Measurements from ENCODE around the gene DHRS1.

Gene DHRS1

GRCh38 chr14:24280797-24281460 is 18.7 kb downstream of the DHRS1 start:
- no peak for DNase-seq

GRCh38 chr14:24279301-24280186 is 20.0 kb downstream of the DHRS1 start:
- DNase-seq = peak; percentile 70

- no peak for DNase-seq
These were observed 21.2 kb downstream of the DHRS1 start for GRCh38 chr14:24278424-24278823.

- DNase-seq = no peak
These were observed 21.8 kb downstream of the DHRS1 start for GRCh38 chr14:24277606-24278321.

- DNase-seq = no peak
These were observed 22.5 kb downstream of the DHRS1 start for GRCh38 chr14:24277071-24277470.

- peak; percentile 63 for DNase-seq
These were observed 25.5 kb downstream of the DHRS1 start for GRCh38 chr14:24274101-24274543.

GRCh38 chr14:24273422-24273998 is 26.1 kb downstream of the DHRS1 start:
- peak; percentile 7 for DNase-seq

GRCh38 chr14:24272467-24272866 is 27.1 kb downstream of the DHRS1 start:
- DNase-seq = no peak

GRCh38 chr14:24271834-24272263 is 27.7 kb downstream of the DHRS1 start:
- DNase-seq = no peak

- DNase-seq = peak; percentile 96
These were observed 28.3 kb downstream of the DHRS1 start, which contains the start of gene RABGGTA for GRCh38 chr14:24271134-24271833. RABGGTA (minus strand) TSS chr14:24271597; CDS start chr14:24271115, 482 bp downstream.

- DNase-seq = no peak
These were observed 28.9 kb downstream of the DHRS1 start for GRCh38 chr14:24270537-24271133.

- no peak for DNase-seq
These were observed 29.6 kb downstream of the DHRS1 start for GRCh38 chr14:24269910-24270536.

GRCh38 chr14:24269368-24269767 is 30.2 kb downstream of the DHRS1 start:
- no peak for DNase-seq

- no peak for DNase-seq
These were observed 31.4 kb downstream of the DHRS1 start for GRCh38 chr14:24268225-24268624.

- no peak for DNase-seq
These were observed 32.1 kb downstream of the DHRS1 start for GRCh38 chr14:24267516-24267915.

- DNase-seq = no peak
These were observed 33.0 kb downstream of the DHRS1 start for GRCh38 chr14:24266344-24267244.

- no peak for DNase-seq
These were observed 35.3 kb downstream of the DHRS1 start for GRCh38 chr14:24264298-24264697.

- no peak for DNase-seq
These were observed 35.7 kb downstream of the DHRS1 start for GRCh38 chr14:24263848-24264247.

- no peak for DNase-seq
These were observed 36.5 kb downstream of the DHRS1 start, which contains the start of gene TGM1 for GRCh38 chr14:24262821-24263733. TGM1 (minus strand) TSS chr14:24263177; CDS start chr14:24262352, 825 bp downstream.

All from CD4-positive, alpha-beta T cell treated with Interleukin-10 for 1 hour (primary cell).